ENCODE results near the gene COL27A1.

Gene COL27A1

GRCh38 chr9:114185570-114186490 is 30.5 kb downstream of the COL27A1 start:
- Histone ChIP-seq H3K4ac (ENCODE audit: low read depth, low read length) (no peak overlapping the region), H3K18ac (ENCODE audit: low read length) (no peak overlapping the region), H3K56ac (ENCODE audit: low read length) (no peak overlapping the region), H3K4me2 (ENCODE audit: low read length) (no peak overlapping the region), H3K79me2 (ENCODE audit: control insufficient read depth, insufficient read depth, low read length) (no peaks in the 10 kb centered on the region), H2BK5ac (ENCODE audit: low read length) (no peak overlapping the region), H3K4me3 (ENCODE audit: low read length) (no peak overlapping the region), H2BK15ac (replicated peaks; ENCODE audit: low read depth) (no peak overlapping the region), H4K5ac (ENCODE audit: low read length) (no peak overlapping the region), H3K9ac (ENCODE audit: low read length) (no peak overlapping the region), H3K23ac (ENCODE audit: low read length) (no peak overlapping the region), H3K27ac (ENCODE audit: low read depth, low read length) (no peak overlapping the region), H3K36me3 (ENCODE audit: control insufficient read depth, insufficient read depth, low read length) (no peaks in the 10 kb centered on the region), H3K4me1 (ENCODE audit: control insufficient read depth, low read depth, low read length) (no peaks in the 10 kb centered on the region), H3K27me3 (ENCODE audit: insufficient read depth, low read length, poor library complexity) (no peaks in the 10 kb centered on the region), H3K79me1 (ENCODE audit: low read length) (no peaks in the 10 kb centered on the region), H2AK5ac (ENCODE audit: low read length) (no peak overlapping the region), H4K8ac (ENCODE audit: low read depth, low read length) (no peak overlapping the region), H2BK120ac (ENCODE audit: low read depth, low read length) (no peak overlapping the region)
- no peak for DNase-seq
- no CpG with 5 or more reads among the region's 11 CpGs for WGBS (ENCODE audit: extremely low coverage, insufficient coverage, low lambda C conversion rate)

GRCh38 chr9:114186605-114187289 is 31.4 kb downstream of the COL27A1 start:
- Histone ChIP-seq H2BK15ac (replicated peaks; ENCODE audit: low read depth) (no peak overlapping the region), H3K36me3 (ENCODE audit: control insufficient read depth, insufficient read depth, low read length) (no peaks in the 10 kb centered on the region), H3K4me2 (ENCODE audit: low read length) (no peak overlapping the region), H3K4me1 (ENCODE audit: control insufficient read depth, low read depth, low read length) (no peaks in the 10 kb centered on the region), H3K27me3 (ENCODE audit: insufficient read depth, low read length, poor library complexity) (no peaks in the 10 kb centered on the region), H3K79me1 (ENCODE audit: low read length) (no peaks in the 10 kb centered on the region), H3K9ac (ENCODE audit: low read length) (no peak overlapping the region), H3K56ac (ENCODE audit: low read length) (no peak overlapping the region), H3K18ac (ENCODE audit: low read length) (no peak overlapping the region), H3K4ac (ENCODE audit: low read depth, low read length) (no peak overlapping the region), H4K8ac (ENCODE audit: low read depth, low read length) (no peak overlapping the region), H2AK5ac (ENCODE audit: low read length) (no peak overlapping the region), H3K79me2 (ENCODE audit: control insufficient read depth, insufficient read depth, low read length) (no peaks in the 10 kb centered on the region), H4K5ac (ENCODE audit: low read length) (no peak overlapping the region), H2BK120ac (ENCODE audit: low read depth, low read length) (no peak overlapping the region), H3K27ac (ENCODE audit: low read depth, low read length) (no peak overlapping the region), H3K23ac (ENCODE audit: low read length) (no peak overlapping the region), H3K4me3 (ENCODE audit: low read length) (no peak overlapping the region), H2BK5ac (ENCODE audit: low read length) (no peak overlapping the region)
- WGBS (ENCODE audit: extremely low coverage, insufficient coverage, low lambda C conversion rate) = no CpG with 5 or more reads among the region's 5 CpGs
- no peak for DNase-seq

GRCh38 chr9:114187827-114188226 is 32.5 kb downstream of the COL27A1 start:
- H2BK5ac ChIP-seq (ENCODE audit: low read length) = no peak overlapping the region
- no peak overlapping the region for H3K56ac ChIP-seq (ENCODE audit: low read length)
- no peak overlapping the region for H3K9ac ChIP-seq (ENCODE audit: low read length)
- H3K79me1 ChIP-seq (ENCODE audit: low read length) = no peaks in the 10 kb centered on the region
- H3K18ac ChIP-seq (ENCODE audit: low read length) = no peak overlapping the region
- H2BK120ac ChIP-seq (ENCODE audit: low read depth, low read length) = no peak overlapping the region
- H4K8ac ChIP-seq (ENCODE audit: low read depth, low read length) = no peak overlapping the region
- H2AK5ac ChIP-seq (ENCODE audit: low read length) = no peak overlapping the region
- no peak overlapping the region for H2BK15ac ChIP-seq (replicated peaks; ENCODE audit: low read depth)
- no peak overlapping the region for H3K27ac ChIP-seq (ENCODE audit: low read depth, low read length)
- no peaks in the 10 kb centered on the region for H3K27me3 ChIP-seq (ENCODE audit: insufficient read depth, low read length, poor library complexity)
- no peak for DNase-seq
- H3K4me3 ChIP-seq (ENCODE audit: low read length) = no peak overlapping the region
- no peaks in the 10 kb centered on the region for H3K4me1 ChIP-seq (ENCODE audit: control insufficient read depth, low read depth, low read length)
- no peak overlapping the region for H3K4me2 ChIP-seq (ENCODE audit: low read length)
- H3K79me2 ChIP-seq (ENCODE audit: control insufficient read depth, insufficient read depth, low read length) = no peaks in the 10 kb centered on the region
- H3K4ac ChIP-seq (ENCODE audit: low read depth, low read length) = no peak overlapping the region
- no CpG with 5 or more reads among the region's 3 CpGs for WGBS (ENCODE audit: extremely low coverage, insufficient coverage, low lambda C conversion rate)
- no peak overlapping the region for H3K23ac ChIP-seq (ENCODE audit: low read length)
- no peak overlapping the region for H4K5ac ChIP-seq (ENCODE audit: low read length)
- no peaks in the 10 kb centered on the region for H3K36me3 ChIP-seq (ENCODE audit: control insufficient read depth, insufficient read depth, low read length)

- no peak for DNase-seq
- no peak overlapping the region for H2BK15ac ChIP-seq (replicated peaks; ENCODE audit: low read depth)
- no peaks in the 10 kb centered on the region for H3K27me3 ChIP-seq (ENCODE audit: insufficient read depth, low read length, poor library complexity)
- no peak overlapping the region for H4K8ac ChIP-seq (ENCODE audit: low read depth, low read length)
- no peak overlapping the region for H3K4ac ChIP-seq (ENCODE audit: low read depth, low read length)
- no peak overlapping the region for H3K18ac ChIP-seq (ENCODE audit: low read length)
- no peaks in the 10 kb centered on the region for H3K4me1 ChIP-seq (ENCODE audit: control insufficient read depth, low read depth, low read length)
- H3K4me3 ChIP-seq (ENCODE audit: low read length) = no peak overlapping the region
- no peak overlapping the region for H4K5ac ChIP-seq (ENCODE audit: low read length)
- H3K4me2 ChIP-seq (ENCODE audit: low read length) = no peak overlapping the region
- no peak overlapping the region for H2BK120ac ChIP-seq (ENCODE audit: low read depth, low read length)
- no peak overlapping the region for H3K23ac ChIP-seq (ENCODE audit: low read length)
- no peak overlapping the region for H3K27ac ChIP-seq (ENCODE audit: low read depth, low read length)
- no peak overlapping the region for H3K56ac ChIP-seq (ENCODE audit: low read length)
- H2BK5ac ChIP-seq (ENCODE audit: low read length) = no peak overlapping the region
- H3K36me3 ChIP-seq (ENCODE audit: control insufficient read depth, insufficient read depth, low read length) = no peaks in the 10 kb centered on the region
- H3K79me2 ChIP-seq (ENCODE audit: control insufficient read depth, insufficient read depth, low read length) = no peaks in the 10 kb centered on the region
- H2AK5ac ChIP-seq (ENCODE audit: low read length) = no peak overlapping the region
- WGBS (ENCODE audit: extremely low coverage, insufficient coverage, low lambda C conversion rate) = no CpG with 5 or more reads among the region's 2 CpGs
- no peak overlapping the region for H3K9ac ChIP-seq (ENCODE audit: low read length)
- H3K79me1 ChIP-seq (ENCODE audit: low read length) = no peaks in the 10 kb centered on the region
These were observed 34.7 kb downstream of the COL27A1 start for GRCh38 chr9:114189823-114190562.

GRCh38 chr9:114190563-114190905 is 35.2 kb downstream of the COL27A1 start:
- Histone ChIP-seq H3K56ac (ENCODE audit: low read length) (no peak overlapping the region), H2BK15ac (replicated peaks; ENCODE audit: low read depth) (no peak overlapping the region), H3K27ac (ENCODE audit: low read depth, low read length) (no peak overlapping the region), H2BK5ac (ENCODE audit: low read length) (no peak overlapping the region), H3K36me3 (ENCODE audit: control insufficient read depth, insufficient read depth, low read length) (no peaks in the 10 kb centered on the region), H3K9ac (ENCODE audit: low read length) (no peak overlapping the region), H3K4me3 (ENCODE audit: low read length) (no peak overlapping the region), H3K79me1 (ENCODE audit: low read length) (no peaks in the 10 kb centered on the region), H4K8ac (ENCODE audit: low read depth, low read length) (no peak overlapping the region), H3K18ac (ENCODE audit: low read length) (no peak overlapping the region), H2BK120ac (ENCODE audit: low read depth, low read length) (no peak overlapping the region), H2AK5ac (ENCODE audit: low read length) (no peak overlapping the region), H3K23ac (ENCODE audit: low read length) (no peak overlapping the region), H3K4me1 (ENCODE audit: control insufficient read depth, low read depth, low read length) (no peaks in the 10 kb centered on the region), H3K79me2 (ENCODE audit: control insufficient read depth, insufficient read depth, low read length) (no peaks in the 10 kb centered on the region), H3K4me2 (ENCODE audit: low read length) (no peak overlapping the region), H3K27me3 (ENCODE audit: insufficient read depth, low read length, poor library complexity) (no peaks in the 10 kb centered on the region), H3K4ac (ENCODE audit: low read depth, low read length) (no peak overlapping the region), H4K5ac (ENCODE audit: low read length) (no peak overlapping the region)
- DNase-seq = no peak
- no CpG with 5 or more reads among the region's 1 CpG for WGBS (ENCODE audit: extremely low coverage, insufficient coverage, low lambda C conversion rate)
